NCI-H1105 treated with DMSO at 0.1 percent for 48 hours (cell line): ENCODE data around the gene RNF166.

ENCODE experiments used
- DNase-seq: peaks from one replicate; lab custom pipeline; 2025; lab: John Stamatoyannopoulos, UW

The RNF166 gene

GRCh38 chr16:88651989-88652761, 54.0 kb downstream of the RNF166 start:
- DNase-seq: no peak

- DNase-seq: peak; percentile 3
These were observed 54.8 kb downstream of the RNF166 start for GRCh38 chr16:88651276-88651988.

GRCh38 chr16:88650749-88651275, 55.4 kb downstream of the RNF166 start, which contains the start of gene CYBA:
TSS of gene CYBA (minus strand) at chr16:88651053. CDS start at chr16:88651013, 40 bp downstream.
- DNase-seq: peak; percentile 23

- DNase-seq: no peak
These were observed 56.1 kb downstream of the RNF166 start for GRCh38 chr16:88649924-88650748.

GRCh38 chr16:88649195-88649923, 56.8 kb downstream of the RNF166 start:
- peak; percentile 57 for DNase-seq

- no peak for DNase-seq
These were observed 58.8 kb downstream of the RNF166 start for GRCh38 chr16:88647178-88648070.
